ENCODE data around the gene BCL2.

BCL2 gene

DNA sequence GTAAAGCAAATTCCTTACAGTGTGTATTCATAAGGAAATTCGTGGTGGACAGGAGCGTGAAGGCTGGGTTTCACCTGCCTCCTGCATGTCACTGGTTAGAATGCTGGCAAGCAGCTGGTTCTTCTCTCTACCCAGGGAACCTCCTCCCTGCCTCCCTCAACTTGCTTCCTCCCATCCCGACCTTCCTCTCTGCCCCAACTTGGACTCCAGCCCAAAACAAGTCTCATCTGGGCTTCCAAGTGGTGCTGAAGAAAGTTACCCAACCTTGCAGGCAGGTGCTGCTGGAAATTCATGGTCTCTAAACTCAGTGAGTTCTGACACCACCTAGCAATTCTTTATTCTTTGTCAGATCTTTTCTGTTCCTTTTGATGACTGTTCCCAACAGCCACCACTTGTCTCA lies 184.5 kb downstream of the BCL2 start:
- DNase-seq, result no peak

DNA sequence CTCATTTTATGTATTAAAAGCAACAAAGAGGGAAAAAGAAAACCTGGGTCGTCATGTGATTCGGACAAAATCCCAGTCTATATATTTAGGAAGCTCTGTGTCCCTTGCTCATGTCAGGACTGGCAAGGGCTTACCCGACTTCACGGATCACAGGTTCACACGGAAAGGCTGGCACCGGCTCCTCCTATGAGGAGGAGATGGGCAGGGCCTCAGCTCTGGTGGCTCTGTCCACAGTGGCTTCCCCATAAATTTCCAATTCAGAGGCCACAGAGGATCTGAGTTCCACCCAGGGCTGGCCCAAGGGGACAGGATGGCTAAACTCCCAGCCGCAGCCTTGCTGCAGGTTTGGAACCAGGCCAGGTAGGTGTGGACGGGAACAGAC lies 186.8 kb downstream of the BCL2 start:
- DNase-seq, result no peak

DNA sequence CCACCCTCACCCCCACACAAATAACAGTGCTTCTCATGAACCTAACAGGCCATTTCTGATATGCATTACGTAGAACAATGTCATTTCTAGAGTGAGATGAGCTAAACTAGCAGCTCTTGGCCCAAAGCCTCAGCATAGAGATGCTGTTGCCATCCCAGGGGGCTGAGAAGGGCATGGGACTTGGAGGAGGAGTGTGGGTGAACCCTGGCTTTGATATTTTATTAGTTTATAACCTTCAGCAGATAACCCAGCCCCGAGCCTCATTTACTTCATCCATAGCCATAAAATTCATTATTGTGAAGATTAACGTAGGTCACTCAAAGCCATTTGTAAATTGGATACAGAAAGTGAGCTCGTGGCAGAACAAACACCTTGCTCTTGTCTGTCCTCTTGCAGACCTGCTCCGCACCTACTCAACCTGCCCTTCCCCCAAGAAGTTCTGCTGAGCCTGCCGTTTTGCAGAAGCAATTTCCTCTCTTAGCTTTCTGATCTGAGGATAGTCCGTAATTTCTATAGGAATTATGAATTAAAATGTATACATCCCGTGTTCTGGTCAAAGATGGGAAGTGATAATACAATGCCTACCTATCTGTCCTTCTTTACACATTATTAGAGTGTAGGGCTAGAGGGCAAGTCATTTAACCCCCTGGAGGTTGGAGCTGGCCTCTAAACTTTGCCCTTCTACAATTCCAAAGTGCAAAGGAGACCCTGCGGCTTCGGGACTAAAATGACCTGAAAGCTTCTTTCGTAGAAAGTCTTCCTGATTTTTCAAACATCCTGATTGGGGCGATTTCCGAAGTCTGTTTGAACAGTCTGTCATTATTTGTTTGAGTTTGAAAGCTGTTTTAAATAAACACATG lies 187.4 kb downstream of the BCL2 start:
- no peak for DNase-seq

DNA sequence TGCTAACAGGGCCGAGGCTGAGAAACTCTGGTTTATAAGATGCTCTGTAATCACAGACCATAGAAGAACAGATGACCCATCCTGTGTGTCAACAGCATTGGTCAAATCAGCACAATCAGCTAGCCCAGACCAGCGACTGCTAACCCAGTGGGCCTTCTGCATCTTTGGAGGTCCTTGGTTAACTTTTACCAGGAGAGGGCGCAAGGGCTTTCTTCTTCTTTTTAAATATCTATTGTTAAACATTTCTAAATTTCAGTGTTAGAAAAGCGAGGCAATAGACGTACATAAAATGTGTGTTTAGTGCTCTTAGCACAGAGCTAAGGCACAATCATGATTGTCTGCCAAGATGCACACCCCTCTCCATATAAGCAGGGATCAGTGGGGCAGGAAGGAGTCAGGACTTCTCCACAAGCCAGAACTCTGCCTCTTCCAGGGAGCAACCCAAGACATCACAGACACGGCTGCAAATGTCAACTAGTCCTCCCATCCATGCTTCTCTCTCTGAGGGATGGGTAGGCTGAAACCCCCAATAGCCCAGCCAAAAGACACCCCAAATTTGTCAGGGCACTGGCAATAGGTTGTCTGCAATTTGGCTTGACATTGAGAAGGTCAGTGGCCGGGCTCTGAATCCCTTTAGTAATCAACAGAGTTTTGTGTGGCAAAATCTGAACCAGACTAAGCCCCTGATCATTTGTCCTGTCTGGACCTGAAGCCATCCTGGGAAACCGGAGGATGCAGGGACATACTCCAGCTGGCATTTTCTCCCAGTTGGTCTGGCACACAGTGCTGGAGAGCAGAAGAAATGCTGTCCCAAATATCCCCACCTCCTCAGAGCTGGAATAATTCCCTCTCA lies 188.2 kb downstream of the BCL2 start:
- DNase-seq, result peak; percentile 49

DNA sequence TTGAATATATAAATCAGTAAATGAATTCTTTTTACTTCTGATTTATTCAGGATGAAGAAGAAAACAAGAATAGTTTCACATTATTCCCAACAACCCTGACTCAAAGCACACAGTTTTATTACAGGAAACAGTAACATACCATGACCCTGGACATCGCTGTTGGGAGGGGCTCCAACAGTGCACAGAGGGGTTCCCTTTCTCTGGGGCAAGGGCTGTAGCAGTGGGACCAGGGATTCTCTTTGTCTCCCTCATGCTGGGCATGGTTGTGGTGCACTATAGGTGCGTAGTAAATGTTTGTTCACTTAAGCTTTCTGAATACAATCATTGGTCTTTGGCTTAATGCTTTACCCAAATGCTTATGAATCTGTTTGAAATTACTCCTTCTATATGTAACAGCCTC lies 189.4 kb downstream of the BCL2 start:
- DNase-seq, result no peak

DNA sequence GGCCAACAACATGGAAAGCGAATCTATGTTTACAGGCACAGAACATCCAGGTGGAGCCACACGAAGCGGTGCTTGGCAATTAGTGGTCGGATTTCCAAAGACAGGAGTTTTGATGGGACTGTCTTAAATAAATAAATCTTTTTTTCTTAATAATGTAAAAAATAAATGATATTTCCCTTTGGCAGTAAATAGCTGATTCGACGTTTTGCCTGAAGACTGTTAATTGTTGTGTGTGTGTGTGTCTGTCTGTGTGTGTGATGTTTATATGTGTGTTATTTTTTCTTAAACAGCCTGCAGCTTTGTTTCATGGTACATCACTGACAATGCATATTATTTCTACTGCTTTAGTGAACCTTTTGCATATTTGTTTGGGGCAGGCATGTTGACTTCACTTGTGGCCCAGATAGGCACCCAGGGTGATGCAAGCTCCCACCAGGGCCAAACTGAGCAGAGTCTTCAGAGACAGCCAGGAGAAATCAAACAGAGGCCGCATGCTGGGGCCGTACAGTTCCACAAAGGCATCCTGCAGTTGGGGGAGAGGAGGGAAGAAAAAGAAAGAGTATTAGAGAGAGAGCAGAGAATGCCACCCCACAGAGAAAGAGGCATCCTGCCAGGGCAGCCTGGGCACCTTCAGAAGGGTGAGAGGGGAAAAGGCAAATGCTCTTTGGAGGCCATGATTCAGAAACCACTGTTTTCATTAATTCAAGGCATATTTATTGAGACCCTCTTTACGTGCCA lies 191.2 kb downstream of the BCL2 start:
- DNase-seq, result no peak

DNA sequence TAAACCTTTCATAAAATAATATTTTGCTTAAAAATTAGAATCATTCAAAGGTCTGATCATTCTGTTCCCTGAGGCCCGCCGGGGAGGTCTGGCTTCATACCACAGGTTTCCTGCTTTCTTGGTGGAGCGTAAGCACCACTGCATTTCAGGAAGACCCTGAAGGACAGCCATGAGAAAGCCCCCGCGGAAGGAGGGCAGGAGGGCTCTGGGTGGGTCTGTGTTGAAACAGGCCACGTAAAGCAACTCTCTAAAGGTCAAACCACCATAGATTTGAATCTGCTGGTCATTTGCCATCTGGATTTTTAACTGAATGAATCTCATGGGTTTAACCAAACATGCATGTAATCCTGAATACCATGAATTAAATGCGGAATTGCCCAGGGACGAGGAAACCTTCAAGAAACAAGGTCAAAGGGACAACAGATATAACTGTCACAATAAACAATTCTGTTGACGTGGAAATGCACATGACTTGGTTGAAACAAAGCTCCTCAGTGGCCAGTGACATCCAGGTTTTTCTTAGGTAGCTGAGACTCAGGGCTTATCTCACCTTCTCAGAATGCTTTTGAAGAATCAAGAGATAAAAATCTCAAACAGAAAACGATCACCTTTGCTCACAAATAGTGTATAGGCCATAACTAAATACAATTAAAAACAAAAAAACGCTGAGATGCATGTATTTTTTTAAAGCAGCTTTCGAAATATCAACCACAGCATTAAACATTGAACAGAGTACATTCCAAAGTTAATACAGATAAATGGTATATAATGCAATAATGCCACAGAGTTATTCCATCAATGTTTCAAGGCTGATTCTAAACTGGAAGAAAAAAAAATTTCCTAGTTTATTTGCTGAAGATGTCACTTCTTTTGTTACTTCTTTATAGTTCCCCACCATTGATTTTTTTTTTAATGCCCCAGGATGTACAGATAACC lies 193.2 kb downstream of the BCL2 start:
- DNase-seq, result no peak

DNA sequence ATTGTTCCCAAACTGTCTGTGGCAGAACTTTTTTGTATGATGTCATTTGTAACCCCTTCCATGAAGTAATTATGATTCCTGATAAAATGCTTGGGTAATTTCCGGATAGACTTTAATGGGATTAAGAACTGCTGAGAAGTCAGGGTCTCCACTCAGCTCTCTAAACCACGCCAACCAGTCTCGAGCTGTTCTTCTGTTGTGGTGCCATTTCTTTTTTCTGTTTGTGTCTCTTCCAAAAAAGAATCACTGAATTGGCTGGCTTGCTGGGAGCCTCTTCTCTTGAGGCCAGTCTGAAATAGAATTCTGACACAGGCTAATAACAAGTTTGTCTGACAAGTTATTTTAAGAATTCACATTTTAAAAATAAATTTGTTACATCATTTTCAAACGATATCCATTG lies 198.9 kb downstream of the BCL2 start:
- no peak for DNase-seq

DNA sequence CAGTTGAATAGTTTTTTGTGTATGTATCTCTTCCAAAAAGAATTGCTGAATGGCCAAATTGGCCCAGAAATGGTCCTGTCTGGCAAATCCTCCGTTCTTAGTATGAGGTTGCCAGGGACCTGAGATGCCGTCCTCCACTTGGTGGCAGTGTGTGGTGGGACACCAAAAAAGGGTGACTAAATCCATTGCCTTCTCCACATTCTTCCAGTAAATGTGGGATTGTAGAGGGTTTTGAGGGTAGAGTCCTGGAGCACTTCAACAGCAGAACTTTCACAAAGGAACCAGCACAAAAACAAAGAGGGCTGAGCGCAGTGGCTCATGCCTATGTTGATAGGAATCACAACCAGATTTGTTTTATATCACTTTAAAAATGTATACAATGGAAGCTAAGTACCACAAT lies 199.9 kb downstream of the BCL2 start:
- DNase-seq, result no peak

DNA sequence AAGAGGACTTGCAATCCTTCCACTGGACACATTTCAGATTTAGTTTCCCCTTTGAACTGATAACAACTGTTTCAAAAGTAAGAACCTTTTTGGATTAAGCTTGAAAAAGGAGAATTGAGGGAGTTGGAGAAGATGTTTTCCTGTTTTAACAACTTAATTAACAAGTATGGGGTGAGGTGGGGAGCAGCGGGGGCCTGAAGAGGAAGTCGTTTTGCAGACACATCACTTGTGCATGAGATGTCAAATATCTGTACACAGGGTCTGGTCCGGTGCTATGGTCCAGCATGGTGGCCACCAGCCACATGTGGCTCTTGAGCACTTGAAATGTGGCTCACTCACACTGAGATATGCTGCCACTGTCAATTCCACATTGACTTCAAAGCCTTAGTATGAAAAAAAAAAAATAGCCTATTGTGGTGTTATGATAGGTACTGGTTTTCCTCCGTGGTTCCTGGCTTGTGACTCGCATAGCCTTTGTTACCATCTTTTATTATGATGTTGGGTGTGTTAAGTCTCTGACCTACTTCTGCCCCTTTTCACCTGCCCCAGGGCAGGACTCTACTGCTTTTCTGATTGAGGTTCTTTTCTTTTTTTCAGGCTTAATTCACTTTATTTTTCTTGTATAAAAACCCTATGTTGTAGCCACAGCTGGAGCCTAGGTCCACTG lies 205.5 kb downstream of the BCL2 start:
- DNase-seq, result no peak

DNA sequence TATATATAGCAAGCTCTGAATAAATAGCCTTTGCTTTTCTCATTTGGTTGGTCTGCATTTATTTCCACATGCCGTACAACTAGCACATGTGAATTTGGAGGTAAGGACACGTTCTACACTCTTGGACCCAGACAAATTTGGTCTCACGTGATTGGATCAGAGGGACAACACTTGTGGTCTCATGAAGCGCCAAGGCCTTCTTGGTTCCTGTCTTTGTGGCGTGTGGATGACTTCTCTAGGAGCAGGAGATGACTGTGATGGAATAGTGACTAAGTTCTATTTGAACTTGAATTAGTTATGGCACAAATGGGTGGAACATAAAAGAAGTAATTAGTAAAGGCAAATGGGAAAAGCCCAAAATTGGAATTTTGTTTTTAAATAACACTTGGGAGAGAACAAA lies 206.9 kb downstream of the BCL2 start:
- DNase-seq, result no peak

DNA sequence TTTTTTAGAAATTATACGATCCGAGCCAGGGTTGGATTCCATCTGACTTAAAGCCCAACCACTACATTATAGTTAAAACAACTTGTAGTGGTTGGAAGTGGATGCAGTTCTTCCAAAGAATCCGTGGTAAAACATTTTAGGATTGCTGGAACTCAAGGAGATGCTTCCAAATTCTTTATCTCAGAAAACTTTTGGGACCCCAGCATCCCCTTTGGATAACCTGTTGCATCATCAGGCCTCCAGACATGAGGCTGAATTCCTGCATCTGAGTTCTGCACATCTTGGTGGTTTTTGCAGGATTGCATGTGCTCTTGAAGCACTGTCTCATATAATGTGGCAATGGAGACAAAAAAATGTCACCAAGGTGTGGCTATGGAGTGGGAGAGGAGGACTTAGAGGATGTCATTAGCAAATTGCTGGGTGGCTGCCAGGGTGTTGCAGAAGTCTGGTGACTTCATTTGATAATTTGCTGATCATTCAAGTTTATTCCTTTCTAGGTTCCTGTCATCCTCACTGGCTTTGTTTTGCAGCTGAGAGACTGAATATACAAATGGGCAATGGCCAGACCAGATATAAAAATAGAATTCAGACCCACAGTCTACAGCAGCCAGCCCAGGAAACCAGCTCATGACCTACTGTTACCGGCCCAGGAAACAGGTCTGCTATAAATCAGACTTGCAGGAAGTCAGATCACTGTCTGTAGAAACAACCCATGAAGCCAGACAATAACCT lies 207.7 kb downstream of the BCL2 start:
- DNase-seq, result no peak

DNA sequence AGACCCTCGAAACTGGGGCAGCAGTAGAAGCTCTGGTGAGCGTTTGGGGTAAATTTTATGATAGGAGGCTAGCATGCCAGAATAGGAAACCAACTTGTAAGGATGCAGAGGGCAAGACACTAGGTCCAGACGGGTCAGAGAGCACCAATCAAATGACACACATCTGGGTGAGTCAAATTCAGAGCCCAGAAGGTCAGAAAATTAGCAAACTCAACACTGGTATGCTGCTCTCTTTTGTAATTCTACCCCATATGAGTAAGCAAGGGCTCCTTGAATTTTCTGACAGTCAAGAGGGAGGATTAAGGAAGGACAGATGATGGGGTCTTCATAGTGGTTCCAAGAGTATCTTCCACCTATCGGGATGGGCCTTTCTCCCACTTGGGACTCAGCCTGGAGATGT lies 209.8 kb downstream of the BCL2 start:
- DNase-seq, result no peak

DNA sequence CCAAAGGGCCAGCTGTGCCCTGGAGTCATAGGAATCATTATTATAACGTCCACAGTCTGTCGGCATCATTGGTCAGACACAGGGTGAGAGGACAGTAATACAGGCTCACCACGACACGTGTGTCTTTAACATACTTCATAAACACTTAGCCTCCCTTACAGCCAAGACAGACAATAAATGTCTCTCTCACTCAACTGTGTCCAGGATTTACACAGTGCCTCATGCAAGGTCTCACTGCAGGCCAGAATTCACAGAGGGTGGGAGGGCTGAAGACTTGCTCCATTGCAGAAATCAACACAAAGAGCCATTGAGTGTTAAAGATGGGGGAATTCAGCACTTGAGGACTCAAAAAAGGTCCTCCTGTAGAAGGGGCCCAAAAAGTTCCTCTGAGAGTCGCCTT lies 210.5 kb downstream of the BCL2 start:
- DNase-seq, result no peak

DNA sequence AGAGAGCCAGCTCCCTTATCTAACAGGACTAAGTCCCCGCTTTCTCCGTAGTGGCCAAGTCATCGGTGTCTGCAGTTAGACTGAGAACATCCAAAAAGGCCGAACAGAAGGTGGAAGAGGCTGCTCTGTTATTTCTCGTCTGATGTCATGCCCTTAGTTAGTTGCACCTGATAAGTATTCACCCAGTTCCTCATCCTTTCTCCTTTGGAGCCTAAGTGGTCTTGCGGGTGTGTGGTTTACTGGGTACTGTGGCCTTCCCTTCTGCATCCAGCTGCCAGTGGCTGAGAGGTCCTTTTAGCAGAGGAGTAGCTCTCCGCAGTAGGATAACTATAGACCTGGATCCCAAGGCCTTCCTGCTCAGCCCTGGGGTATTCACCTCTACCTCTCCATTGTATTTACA lies 211.6 kb downstream of the BCL2 start:
- DNase-seq, result no peak

DNA sequence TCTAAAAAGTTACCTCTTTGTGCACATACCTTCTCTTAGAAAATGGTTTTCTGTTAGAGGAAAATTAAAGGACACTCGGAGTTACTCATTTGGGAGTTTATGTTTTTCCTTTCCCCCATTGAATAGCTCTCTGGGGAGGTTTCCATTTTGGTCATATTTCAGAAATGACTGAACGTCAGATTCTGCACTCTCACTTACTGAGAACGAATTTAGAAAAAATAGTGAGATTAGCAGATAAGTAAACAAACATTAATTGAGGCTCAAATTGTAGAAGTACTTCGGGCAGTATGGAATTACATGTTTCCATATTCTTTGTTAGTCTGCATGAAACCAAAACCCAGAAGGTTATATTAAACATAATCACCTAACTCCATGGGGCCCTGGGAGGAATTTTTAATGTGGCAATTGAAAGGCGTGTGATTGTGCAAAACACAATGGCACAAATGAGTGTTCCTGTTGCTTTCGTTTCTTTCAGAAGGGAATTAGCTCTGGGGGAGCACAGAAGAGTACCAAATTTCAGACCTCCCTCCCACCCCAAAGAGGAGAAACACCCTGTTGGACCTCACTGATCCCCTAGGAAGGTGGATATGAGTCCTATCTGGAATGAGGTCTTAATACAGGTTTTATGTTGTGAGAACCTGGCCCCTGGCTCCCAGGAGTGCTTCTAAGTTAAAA lies 212.3 kb downstream of the BCL2 start:
- DNase-seq, result no peak

DNA sequence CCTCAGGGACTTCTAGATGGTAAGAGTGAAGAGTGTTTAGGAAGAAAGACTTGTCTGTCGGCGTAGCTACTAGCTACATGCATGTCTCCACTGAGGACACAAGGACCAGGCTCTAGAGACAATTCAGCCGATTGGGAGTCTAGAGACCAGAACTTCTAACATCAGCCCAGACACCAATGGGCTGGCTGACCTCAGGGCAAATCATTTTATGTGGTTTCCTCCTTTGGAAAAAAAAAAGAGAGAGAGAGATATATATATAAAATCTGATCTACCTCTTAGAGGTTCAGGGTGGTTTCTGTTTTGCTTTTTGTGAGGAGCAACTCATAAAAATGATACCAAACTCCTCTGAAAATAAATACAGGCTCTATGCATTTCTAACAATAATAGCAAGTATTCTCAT lies 212.8 kb downstream of the BCL2 start:
- DNase-seq, result no peak

DNA sequence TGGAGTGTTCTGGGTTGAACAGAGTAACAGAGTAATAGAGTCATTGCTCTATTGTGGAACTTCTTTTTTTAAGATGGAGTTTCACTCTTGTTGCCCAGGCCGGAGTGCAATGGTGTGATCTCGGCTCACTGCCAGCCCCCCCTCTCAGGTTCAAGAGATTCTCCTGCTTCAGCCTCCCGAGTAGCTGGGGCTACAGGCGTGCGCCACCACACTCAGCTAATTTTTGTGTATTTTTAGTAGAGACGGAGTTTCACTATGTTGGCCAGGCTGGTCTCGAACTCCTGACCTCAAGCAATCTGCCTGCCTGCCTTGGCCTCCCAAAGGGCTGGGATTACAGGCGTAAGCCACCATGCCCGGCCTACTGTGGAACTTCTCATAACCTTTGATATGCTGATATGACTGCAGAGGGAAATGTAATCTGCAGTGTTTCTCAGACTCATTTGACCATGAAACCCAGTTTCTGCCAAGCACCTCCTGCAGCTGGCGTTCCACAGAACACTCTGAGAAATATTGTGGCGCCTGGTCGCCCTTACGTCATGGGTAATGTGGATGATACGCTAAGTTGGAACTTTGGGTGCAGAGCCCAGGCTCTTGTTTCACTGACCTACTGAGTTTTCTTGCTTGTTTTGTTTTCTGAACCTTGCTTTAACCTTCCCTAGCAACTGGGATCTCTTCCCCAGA lies 213.8 kb downstream of the BCL2 start:
- no peak for DNase-seq

DNA sequence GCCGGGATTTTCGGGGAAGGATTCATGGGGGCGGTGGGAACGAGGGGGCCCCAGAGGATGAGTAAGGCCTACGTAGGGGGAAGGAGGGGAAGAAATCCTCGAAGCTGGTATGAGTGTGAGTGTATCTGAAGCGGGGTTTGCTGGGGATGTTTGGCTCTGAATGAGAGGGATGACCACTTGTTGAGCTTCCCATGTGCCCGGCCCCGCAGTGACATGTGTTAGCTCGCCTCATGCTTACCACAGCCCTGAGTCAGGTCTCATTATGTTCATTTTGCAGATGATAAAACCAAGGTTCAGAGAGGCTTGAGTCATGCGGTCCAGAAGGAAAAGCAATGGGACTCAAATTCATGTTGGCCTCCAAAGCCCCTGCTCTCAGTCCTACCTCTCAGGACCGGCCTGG lies 214.7 kb downstream of the BCL2 start:
- no peak for DNase-seq
